ENCODE measurements around the gene PLXDC2.
A peak's percentile ranks its signal among the peaks of the same experiment; 100 is the strongest.

PLXDC2 gene

DNA sequence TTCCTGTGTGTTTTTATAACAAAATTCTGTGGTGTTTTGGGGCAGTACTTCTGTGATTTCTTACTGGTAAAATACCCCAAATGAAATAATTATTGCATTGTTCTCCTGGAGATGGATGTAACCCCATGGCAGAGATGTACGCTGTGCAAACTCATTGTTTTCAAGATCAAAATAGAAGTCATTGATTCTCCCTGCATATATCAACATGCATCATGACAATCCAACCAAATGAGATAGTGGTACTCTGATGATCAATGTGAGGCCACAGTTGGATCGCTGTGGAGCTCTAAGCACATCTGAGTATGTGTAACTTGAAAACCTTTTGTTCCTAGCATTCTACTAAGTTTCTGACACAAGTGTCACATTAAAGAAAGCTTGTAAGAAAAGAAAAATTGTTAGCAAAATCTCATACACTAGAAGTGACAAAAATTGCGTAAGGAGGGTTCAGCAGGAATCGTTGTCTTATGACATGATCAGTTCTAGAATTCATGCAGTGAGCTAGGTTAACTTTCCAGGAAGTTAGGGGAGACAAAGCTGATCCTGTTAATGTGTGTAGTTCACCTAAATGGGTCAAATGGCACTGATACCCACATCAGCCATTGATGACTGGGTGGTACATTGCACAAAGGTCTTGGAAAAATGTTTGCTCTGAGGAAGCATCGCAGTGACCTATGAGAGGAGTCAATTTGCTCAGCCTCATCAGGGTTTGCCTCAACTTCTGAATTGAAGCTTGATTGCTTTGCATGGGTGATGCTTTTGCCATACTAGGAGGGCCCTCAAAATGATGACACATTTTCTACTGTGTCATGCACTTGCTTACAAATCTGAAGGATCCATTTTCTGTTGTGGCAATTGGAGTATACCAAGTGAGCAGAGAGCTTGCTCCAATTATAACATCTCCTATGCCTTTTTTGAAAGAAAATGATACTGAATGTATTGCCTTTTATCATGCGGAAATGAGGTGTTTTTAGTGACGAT is 145.1 kb downstream of the PLXDC2 start:
- H3K4me3 ChIP-seq: no peak overlapping the region
- TF ChIP-seq, protein P1, sequence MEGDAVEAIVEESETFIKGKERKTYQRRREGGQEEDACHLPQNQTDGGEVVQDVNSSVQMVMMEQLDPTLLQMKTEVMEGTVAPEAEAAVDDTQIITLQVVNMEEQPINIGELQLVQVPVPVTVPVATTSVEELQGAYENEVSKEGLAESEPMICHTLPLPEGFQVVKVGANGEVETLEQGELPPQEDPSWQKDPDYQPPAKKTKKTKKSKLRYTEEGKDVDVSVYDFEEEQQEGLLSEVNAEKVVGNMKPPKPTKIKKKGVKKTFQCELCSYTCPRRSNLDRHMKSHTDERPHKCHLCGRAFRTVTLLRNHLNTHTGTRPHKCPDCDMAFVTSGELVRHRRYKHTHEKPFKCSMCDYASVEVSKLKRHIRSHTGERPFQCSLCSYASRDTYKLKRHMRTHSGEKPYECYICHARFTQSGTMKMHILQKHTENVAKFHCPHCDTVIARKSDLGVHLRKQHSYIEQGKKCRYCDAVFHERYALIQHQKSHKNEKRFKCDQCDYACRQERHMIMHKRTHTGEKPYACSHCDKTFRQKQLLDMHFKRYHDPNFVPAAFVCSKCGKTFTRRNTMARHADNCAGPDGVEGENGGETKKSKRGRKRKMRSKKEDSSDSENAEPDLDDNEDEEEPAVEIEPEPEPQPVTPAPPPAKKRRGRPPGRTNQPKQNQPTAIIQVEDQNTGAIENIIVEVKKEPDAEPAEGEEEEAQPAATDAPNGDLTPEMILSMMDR (IDR thresholded peaks at IDR 0.05): no peak
- DNase-seq (ENCODE audit: low spot score): no peak
- no peak overlapping the region for H3K27ac ChIP-seq

DNA sequence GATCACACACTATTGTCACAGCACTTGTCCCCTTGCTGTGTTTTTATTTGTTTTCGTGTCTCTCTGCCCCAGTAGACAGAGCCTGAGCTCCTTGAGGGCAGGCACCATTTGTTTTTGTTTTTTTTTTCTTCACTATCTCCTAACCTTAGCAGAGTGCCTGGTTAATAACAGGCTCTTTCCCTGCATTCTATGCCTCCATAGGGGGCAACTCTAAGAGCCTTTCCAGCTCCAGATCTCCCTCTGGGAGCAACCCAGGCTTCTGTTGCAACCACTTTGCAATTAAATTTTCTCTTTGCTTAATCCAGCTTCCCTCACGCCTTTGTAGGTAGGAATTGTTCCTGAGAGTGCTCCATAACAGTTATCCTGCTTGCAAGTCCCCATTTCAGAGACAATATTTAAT is 148.4 kb downstream of the PLXDC2 start:
- DNase-seq (ENCODE audit: low spot score): no peak
- Histone ChIP-seq H3K27ac (no peak overlapping the region), H3K4me3 (no peak overlapping the region)
- TF ChIP-seq, protein P1 (IDR thresholded peaks at IDR 0.05): no peak

DNA sequence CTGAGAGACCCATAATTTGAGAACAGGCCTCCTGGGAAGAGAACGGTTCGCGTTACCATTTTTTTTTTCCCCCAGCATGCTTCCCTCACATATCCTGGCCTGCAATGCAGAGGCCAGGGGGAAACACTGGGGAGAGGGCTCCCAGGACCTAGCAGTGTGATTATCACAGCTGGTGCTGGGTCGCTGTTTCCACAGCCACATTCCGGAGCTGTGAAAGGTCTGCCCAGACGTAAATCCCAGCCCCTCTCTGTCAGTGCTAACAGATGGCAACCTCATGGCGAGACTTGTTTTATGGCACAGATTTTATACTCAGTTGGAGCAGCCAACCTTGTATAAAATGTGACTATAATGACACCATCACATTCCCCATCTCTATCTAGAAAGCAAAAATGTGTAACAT is 150.5 kb downstream of the PLXDC2 start:
- no peak for DNase-seq (ENCODE audit: low spot score)
- TF ChIP-seq, protein P1 (IDR thresholded peaks at IDR 0.05): no peak
- H3K4me3 ChIP-seq: no peak overlapping the region
- H3K27ac ChIP-seq: no peak overlapping the region

DNA sequence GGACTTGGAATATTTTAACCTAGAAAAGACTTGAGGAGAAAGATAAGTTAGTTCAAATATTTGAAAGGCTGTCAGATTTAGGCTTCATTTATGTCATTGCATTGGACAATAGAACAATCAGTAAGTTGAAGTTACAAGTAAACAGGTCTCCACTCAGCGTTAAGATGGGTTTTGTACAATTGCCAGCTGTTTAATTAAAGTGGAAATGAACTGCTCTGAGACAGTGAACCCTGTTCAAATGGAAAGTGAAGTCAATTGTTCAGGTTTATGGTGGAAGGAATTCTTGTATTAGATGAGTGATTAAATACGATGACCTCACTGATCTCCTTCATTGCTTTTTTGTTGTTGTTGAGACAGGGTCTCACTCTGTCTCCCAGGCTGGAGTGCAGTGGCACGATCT is 151.7 kb downstream of the PLXDC2 start:
- TF ChIP-seq, protein P1 (IDR thresholded peaks at IDR 0.05): no peak
- no peak for DNase-seq (ENCODE audit: low spot score)
- Histone ChIP-seq H3K4me3 (no peak overlapping the region), H3K27ac (no peak overlapping the region)

DNA sequence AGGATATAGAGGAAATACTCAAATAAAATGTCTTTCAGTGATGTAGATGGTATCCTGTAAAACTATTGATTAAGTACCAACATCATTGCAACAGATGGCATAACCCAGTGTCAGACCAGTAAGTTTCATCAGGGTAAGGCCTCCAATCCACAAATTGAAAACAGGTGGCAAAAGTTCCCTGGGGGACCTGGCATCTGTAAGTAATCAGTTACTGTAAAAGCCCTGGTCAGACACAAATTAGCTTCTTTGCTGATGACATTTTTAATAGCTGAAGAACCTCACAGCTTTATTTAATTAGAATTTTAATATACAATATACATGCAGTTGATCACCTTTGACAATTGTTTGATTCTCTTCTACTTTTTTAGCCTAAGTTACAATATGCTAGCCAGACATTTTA is 152.5 kb downstream of the PLXDC2 start:
- Histone ChIP-seq H3K27ac (no peak overlapping the region), H3K4me3 (no peak overlapping the region)
- TF ChIP-seq, protein P1 (IDR thresholded peaks at IDR 0.05): no peak
- no peak for DNase-seq (ENCODE audit: low spot score)

DNA sequence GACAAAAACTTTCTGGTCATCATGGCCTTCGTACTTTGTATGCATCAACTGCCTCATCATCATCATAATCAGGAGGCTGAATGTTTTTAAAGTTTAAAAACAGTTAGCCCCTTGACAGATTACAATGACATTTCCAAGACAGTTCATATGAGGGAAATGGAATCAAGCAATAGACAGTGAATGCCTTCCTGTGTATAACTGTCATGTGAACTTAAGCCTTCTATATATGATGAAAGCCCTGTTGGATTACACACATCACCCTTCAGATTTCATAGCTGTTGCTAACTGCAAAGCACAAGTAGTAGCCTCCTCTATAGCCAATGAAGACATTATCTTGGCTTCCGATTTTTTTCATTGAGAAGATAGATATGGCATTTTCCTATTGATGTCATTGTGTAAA is 154.0 kb downstream of the PLXDC2 start:
- TF ChIP-seq, protein P1 (IDR thresholded peaks at IDR 0.05): no peak

DNA sequence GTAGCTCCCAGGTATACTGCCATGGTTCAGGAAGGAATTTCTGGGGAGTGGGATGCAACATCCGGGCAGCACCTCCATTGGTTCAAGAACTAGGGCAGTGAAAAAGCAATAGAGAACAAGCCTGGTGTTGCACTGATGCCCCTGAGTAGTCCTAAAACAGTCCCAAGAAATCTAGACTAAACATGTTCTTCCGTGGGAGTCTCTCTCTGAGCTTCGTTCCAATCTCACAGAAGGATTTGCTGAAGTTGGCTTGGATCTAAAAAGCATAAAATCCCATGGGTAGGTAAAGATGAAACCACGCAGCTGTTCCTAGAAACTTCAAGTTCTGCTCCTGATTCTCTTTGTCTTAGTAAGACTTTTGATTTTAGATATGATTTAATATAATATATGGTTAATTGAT is 154.5 kb downstream of the PLXDC2 start:
- DNase-seq (ENCODE audit: low spot score): no peak
- TF ChIP-seq, protein P1 (IDR thresholded peaks at IDR 0.05): no peak
- Histone ChIP-seq H3K4me3 (peak overlapping the region; percentile 1), H3K27ac (peak overlapping the region in 1 of 2 donors; percentile 50)

More for the DNA sequence above, 154.0 kb downstream of the PLXDC2 start:
- H3K4me3 ChIP-seq: peak overlapping the region; percentile 1
- peak overlapping the region in 1 of 2 donors; percentile 50 for H3K27ac ChIP-seq
- DNase-seq (ENCODE audit: low spot score): no peak
